Measurements from ENCODE around the gene C3orf52.
A peak's percentile ranks its signal among the peaks of the same experiment; 100 is the strongest.
"Not testable (repeated sequence)": the region's sequence is repeated elsewhere in the genome, so short reads cannot be mapped to it uniquely, and the experiment has no call there.

C3orf52 gene, protein sequence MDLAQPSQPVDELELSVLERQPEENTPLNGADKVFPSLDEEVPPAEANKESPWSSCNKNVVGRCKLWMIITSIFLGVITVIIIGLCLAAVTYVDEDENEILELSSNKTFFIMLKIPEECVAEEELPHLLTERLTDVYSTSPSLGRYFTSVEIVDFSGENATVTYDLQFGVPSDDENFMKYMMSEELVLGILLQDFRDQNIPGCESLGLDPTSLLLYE

DNA sequence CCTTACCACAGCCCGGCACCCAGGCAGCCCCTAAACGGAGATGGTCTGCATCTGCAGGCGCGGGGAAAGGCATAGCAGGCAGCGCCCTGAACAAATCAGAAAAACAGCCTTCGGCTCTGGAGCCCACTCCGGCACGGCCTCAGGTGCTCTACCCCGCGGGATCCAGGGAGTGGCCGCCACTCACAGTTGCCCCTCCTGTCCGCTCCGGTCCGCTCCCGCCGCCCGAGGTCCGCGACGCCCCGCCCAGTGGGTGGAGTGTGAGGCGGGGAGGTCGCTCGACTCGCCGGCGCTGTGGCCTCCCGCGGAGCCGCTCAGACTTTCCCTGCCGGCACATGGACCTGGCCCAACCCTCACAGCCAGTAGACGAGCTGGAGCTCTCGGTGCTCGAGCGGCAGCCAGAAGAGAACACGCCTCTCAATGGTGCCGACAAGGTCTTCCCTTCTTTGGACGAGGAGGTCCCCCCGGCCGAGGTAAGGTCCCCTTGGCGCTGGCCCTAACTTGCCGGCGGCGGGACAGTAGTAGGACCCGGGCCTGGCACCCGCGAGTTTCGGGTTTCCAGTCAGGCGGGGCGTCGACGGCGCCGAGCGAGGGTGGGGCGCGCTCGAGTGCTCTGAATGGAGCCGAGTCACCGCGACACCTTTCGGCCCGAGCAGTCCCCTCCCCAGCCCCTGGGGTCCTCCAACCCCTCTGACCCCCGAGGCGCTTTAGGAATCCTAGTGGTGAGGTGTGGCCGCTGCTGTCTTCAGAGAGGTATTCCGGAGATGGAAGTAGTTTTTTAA is at the start of gene C3orf52:
C3orf52 (plus strand) TSS at position 314 of the 779 bp plus-strand sequence; CDS start at position 333, 19 bp downstream.
- peak; percentile 84 for DNase-seq (ENCODE audit: low spot score)

DNA sequence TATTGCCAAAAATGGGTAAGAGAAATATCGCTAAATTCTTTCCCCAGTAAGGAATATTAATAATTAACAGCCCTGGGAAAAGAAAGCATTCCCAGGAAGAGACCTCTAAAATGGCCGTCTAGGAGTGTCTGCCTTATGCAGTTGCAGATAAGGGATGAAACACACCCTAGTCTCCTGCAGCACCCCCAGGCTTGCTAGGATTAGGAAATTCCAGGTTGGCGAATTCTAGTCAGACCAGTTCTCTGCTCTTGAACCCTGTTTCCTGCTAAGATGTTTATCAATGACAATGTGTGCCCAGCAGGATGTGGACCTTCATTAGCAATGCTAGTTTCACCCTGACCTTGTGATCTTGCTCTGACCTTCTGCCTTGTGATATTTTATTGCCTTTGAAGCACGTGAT is 49.0 kb upstream of the C3orf52 start:
- DNase-seq (ENCODE audit: low spot score) = not testable (repeated sequence)

DNA sequence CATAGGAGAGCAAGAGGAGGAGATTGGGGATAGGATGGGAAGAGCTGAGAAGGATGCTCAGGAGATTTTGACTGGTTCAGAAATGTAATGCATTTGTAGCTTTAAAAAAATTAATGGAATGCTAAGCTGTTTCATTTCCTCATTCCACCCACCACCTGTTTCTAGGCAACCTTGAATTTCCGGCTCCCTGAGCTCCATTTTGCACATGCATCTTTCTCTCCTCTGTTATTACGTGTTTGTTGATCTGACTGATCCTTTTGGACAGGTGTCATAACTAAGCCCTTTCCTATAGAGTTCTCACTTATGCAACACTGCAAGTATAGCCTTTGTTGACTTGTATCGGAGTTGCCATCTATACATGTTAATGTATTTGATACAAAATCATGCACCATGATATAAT is 47.3 kb upstream of the C3orf52 start:
- DNase-seq (ENCODE audit: low spot score) = no peak

DNA sequence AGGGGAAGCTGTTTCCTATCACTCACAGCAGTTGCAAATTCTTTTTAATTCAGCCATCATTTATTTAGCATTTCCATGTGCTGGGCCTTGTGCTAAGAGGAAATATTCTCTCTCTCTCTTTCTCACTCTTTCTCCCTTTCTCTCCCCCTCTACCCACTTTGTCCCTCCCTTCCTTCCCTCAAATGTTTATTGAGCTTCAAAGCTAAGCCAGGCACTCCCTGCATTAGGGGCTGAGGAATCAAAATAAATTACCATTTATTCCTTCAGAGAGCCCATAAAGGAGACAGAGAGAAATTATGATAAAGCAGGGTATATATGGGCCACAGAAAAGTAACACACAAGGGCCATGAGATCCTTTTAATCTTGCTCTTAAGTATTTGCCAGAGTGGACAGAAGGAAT is 44.9 kb upstream of the C3orf52 start:
- no peak for DNase-seq (ENCODE audit: low spot score)

DNA sequence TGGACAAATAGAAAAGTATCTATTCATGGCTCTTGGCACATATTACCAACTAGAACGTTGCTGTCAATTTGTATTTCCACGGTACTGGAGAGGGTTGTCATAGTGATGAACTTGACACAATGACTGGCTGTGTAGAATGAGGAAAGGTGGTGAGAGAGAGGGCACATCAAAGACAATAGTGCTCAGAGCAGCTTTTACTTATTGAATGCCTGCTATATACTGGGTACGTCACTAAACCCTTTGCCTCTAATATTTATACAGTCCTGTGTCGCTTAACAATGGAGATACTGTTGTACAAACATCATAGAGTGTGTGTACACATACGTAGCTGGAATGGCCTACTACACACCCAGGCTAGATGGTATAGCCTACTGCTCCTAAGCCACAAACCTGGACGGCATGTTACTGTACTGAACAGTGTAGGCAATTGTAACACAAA is 43.3 kb upstream of the C3orf52 start:
- DNase-seq (ENCODE audit: low spot score) = no peak

DNA sequence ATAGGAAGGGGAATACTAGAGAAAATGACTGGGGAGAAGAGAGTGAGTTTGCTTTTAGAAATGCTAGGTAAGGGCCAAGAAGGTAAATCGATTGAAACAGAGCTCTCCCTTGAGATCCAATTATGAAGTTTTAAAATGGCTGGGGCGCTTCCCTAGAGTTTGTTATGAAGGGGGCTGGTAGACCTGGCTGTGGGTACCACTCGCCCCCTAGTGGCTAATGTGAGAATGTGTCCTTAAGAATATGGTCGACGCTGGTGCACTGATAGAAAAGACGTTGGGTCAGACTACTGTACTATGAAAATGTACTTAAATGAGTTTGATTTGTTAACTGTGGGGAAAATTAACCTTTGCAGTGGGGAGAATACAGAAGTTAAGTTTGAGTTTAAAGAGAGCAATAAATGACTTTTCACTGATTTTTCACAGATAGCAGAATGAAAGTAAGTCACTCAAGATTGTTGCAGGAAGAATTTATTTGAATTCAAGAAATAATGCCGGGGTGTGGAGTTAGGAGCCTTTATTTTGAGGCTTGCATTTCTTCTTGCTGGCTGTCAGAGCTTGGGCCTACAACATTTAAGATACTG is 42.5 kb upstream of the C3orf52 start:
- no peak for DNase-seq (ENCODE audit: low spot score)

DNA sequence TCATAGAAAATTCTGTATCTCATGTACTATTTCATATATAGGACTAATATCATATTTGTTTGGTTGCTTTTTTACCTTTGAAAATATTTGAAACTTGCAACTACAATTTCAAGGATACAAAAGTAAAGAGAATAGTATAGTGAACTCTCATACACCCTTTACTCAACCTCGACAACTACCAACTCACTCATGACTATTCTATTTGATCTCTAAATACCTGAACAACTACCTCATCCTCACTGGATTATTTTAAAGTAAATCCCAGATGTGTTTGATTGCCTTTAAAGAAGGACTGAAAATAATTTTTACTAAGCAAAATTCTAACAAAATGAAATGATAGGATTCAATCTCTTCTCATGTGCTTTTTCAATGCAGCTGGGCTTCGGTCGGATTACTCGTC is 39.6 kb upstream of the C3orf52 start:
- no peak for DNase-seq (ENCODE audit: low spot score)

DNA sequence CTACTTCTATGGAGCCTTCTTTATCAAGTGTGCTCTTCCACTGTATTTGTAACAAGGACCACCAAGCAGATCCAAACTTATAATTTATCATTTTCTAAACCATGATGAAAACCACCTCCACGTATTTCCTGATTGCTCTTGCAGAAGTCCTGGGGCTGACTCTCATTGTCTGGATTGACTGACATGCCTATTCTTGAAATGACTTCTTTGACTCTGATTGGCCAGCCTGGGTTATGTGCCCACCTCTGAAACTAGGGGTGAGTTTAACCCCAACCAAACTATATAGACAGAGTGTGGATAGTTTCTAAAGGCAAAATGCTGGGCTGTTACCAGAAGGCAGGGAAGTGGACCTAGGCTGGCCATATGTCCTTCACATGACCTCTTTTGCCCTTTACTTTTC is 38.9 kb upstream of the C3orf52 start:
- DNase-seq (ENCODE audit: low spot score) = no peak

DNA sequence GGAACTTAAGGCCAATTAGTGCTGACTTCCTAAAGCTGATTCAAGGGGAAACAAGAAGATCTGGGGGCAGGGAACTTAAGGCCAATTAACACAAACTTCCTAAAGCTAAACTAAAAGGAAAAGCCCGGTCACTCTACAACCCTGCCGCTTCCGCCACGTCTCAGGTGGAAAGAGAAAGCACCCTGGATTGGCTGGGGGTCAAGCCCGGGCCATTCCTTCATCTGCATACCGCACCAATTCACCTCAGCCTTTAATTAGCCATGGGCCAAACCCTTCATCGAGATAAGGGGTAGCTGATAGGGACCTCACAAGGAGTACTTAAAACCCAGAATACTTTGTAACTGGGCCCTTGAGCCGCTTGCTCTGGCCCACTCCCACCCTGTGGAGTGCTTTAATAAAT is 37.3 kb upstream of the C3orf52 start:
- no peak for DNase-seq (ENCODE audit: low spot score)

DNA sequence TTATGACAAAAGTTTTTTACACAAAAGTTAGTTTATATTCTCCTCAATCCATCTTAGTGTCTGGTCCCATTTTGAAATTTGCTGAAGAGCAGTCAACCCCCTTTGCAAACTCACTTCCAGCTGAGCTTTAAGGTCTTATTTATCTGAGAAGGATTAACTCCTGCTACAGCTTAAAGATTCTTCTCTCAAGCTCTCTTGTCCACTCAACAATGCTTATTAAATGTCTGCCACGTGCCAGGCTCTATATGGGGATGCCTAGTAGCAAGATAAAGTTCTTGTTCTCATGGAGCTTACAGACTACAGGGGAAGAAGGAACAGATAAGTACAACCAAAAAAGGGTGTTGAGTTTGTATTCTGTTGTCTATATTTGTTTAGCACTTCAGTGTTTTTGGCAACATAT is 33.0 kb upstream of the C3orf52 start:
- DNase-seq (ENCODE audit: low spot score) = no peak

DNA sequence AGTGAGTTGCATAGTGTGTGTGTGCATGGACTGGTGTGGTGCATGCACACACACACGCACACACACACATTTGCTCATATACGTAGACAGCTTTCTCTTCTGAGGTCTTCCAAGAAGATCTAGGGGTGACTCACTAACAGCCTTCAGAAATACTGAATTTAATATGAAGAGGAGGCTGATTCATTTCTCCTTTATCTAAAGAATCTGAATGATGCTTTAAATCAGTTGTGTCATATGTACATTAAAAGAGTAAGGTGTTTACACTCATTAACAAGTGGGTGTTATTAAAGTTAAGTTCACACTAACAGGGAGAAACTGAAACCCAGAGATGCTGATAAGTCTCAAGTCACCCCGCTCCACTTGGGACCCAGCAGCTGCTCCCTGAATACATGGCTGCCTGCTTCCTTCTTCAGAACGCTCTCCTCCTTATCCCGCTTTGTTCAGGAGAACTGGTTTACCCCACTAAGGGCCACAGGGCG is 29.7 kb upstream of the C3orf52 start:
- no peak for DNase-seq (ENCODE audit: low spot score)

DNA sequence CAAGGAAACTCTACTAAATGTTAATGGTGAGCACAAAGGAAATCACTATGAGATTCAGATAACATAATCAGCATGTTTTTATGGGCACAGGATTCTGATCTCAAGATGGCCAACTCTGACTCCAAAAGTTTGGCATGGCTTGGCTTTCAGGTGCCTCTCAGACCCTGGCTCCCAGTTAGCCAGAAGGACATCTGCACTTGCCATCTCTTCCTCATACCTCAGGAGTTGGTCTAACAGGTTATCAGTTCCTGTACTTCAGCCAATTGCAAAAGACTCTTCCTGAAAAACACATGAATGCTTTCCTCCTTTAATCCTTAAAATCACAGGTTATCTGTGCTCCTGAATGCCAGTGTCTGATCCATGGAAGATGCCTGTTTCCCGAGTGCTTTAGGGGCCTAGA is 26.7 kb upstream of the C3orf52 start:
- DNase-seq (ENCODE audit: low spot score) = no peak

DNA sequence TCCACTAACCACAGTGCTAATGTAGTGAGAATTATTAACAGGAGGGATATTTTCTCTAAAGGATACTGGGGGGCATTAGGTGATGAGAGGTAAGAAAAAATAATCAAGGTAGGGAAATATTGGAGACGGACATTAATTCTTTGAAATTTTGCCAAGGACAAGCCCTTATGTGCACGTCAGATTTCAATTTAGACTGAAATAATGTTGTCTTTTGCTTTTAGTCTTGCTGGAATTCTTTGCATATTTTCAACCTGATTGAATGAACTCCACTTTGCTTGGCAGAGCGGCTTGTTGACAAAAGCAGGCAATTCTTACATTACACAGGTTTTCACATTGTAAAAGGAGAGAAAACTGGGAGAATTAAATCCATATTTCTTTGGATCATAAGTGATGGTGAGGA is 25.0 kb upstream of the C3orf52 start:
- no peak for DNase-seq (ENCODE audit: low spot score)

DNA sequence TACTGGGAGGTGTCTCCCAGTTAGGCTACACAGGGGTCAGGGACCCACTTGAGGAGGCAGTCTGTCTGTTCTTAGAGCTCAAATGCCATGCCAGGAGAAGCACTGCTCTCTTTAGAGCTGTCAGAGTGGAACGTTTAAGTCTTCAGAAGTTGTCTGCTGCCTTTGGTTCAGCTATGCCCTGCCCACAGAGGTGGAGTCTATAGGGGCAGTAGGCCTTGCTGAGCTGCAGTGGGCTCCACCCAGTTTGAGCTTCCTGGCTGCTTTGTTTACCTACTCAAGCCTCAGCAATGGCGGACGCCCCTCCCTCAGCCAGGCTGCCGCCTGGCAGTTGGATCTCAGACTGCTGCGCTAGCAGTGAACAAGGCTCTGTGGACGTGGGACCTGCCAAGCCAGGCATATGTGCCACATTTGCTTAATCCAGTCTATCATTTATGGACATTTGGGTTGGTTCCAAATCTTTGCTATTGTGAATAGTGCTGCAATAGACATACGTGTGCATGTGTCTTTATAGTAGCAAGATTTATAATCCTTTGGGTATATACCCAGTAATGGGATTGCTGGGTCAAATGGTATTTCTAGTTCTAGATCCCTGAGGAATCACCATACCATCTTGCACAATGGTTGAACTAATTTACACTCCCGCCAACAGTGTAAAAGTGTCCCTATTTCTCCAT is 13.7 kb upstream of the C3orf52 start:
- DNase-seq (ENCODE audit: low spot score) = not testable (repeated sequence)

DNA sequence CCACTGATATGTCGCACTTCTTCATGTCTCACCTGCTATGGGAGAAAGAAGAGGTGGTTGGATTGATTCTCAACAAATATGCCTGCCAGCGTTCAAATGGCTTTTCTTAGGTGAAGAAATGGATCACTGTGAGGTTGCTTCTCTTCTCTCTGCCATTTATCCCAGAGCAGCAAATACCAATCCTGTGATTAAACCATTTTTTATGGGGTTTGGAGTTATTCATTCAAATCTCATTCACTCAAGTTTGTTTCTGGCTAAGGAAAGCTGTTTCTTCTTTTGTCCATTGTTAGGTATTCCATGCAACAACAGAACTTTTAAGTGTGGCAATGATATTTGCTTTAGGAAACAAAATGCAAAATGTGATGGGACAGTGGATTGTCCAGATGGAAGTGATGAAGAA is 12.2 kb upstream of the C3orf52 start:
- DNase-seq (ENCODE audit: low spot score) = no peak

DNA sequence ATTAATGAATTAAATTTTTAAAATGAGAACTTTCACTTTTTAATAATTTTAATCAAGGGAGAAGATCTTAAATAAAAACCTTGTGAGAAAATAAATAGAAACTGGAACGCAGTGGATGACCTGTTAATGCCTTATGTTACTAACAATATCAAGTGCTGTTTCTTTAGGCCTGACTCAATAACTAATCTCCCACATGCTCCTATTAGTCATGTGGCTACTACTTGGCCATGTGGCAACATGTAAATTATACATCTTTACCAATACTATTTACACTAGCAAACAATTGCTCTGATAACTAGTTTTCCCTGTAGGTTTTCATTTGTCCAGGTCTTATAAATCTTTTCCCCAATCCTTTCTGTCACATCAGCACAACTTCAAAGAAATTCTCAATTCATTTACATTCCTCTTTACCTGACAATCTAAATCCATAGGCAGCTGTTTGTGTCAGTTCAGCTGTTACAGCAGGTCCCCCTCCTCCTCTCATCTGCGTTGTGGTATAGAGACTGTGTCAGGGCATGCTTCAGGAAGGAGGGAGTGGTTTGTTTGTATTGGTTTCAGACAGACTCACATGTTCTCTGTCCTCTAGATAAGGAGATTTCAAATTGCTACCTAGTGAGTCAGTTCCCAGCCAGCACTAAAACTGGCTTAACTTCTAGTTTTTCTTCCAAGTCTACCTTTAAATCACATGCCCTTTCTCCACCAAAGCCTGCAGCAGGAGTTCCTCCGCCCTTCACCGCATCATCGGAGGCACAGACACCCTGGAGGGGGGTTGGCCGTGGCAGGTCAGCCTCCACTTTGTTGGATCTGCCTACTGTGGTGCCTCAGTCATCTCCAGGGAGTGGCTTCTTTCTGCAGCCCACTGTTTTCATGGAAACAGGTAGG is 11.3 kb upstream of the C3orf52 start:
- no peak for DNase-seq (ENCODE audit: low spot score)

DNA sequence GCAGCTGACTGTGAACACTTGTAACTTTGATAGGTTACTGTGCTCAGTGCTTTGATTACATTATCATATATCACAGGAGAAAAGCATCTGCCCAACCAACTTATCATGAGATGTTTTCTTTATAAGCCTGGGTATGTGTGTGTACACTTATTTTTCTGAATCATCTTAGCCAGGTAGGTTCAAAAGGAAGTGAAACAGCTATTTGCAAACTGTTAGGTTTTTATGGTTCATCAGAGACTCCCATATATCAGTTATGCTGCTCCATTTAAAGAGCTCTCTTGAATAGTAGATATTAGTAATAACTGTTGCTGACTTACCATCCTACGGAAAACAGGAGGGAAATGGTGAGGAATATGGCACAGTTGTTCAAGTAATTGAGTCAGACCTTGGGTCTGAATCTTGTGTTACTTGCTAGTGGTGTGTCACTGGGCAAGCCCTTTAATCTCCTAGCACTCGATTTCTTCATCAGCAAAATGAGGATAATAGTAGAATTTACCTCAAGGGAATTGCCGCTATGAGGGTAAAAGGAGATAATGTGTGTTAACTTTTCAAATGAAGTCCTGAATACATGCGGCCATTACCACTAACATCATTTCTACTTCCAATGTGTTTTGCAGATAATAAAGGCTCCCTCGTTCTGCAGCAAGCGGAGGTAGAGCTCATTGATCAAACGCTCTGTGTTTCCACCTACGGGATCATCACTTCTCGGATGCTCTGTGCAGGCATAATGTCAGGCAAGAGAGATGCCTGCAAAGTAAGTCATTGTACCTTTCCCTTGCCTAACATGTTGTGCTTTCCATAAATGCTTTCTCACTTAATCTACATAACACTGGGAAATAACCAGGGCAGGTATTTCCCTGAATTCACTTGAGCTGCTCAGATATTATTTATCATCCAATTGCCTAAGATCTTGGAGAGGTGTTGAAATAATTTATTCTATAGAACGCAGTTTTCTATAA is 7.8 kb upstream of the C3orf52 start:
- DNase-seq (ENCODE audit: low spot score) = no peak

DNA sequence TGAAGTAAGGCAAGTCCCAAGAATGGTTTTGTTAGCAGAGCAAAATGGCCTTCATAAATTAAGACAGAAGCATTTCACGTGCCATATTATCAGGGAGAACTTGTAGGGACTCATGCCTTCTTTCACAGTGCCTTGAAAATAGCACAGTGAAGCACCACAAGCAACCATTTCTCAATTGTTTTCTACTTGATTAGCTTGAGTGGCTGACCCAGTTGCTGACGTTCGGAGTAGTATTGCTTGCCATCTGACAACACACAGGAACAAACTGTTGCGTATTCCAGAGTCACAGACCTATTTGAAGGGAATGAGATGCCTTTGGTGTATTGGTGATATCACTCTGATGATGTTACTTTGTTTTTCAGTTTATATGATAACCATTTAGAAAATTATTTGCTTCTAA is 3.0 kb upstream of the C3orf52 start:
- no peak for DNase-seq (ENCODE audit: low spot score)

DNA sequence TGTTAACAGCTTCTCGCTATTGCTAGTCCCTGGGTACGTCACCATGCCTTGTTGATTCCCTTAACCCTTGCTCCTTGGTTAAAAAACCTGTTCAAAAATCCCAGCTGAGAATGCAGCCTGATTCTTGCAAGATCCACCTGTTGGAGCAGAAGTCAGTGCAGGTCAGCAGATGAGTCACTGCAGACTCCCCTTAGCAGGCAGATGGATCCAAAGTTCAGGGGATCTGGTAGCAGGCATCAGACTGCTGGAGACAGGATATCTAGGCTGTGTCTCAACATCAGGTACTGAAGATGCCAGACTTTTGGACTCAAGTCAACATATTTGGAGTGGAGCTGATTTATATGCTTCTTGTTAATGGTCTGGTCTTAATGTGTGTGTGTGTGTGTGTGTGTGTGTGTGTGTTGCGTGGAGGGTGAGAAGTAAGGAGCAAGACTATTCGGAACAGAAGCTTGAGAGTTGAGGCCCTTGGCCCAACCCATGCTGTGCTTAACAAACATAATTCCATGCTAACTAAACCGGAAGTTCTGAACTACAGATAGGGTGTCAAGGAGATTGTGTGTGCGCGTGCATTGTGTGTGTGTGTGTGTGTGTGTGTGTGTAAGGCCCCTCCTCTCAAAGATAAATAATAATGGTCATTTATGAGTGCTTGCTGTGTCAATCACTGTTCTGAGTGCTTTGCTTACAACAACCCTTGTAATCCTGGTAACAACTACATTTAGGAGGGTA is 1.0 kb upstream of the C3orf52 start:
- DNase-seq (ENCODE audit: low spot score) = no peak

DNA sequence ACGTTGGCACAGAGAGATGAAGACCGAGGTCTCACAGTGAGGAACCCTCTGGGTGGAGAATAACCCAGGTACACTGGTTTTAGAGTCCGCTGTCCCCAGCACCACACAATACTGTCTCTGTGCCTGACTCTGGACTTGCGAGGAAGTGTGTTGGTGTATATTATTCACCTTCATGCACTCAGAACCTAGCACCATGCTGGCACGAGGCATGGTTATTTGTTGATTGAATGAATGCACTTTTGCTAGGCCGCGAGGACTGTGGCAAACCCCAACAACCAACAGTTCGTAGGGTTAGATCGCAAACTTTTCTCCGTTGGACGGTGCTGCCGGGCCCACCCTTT is 484 bp upstream of the C3orf52 start:
- DNase-seq (ENCODE audit: low spot score) = no peak

Measured in left forelimb (tissue), 1 donor.